Measurements from ENCODE around the gene CRADD.

The CRADD gene

GRCh38 chr12:93886533-93887511 is 209.6 kb downstream of the CRADD start:
- TF ChIP-seq GATA1 (IDR thresholded peaks at IDR 0.05; ENCODE audit: low read depth, low read length) (no peak), POLR2A (IDR thresholded peaks at IDR 0.05; ENCODE audit: low read length) (no peak)
- no peak for DNase-seq

- TF ChIP-seq GATA1 (IDR thresholded peaks at IDR 0.05; ENCODE audit: low read depth, low read length) (no peak), POLR2A (IDR thresholded peaks at IDR 0.05; ENCODE audit: low read length) (no peak)
- DNase-seq: no peak
Measured at GRCh38 chr12:93888964-93889363, 211.8 kb downstream of the CRADD start.

DNA sequence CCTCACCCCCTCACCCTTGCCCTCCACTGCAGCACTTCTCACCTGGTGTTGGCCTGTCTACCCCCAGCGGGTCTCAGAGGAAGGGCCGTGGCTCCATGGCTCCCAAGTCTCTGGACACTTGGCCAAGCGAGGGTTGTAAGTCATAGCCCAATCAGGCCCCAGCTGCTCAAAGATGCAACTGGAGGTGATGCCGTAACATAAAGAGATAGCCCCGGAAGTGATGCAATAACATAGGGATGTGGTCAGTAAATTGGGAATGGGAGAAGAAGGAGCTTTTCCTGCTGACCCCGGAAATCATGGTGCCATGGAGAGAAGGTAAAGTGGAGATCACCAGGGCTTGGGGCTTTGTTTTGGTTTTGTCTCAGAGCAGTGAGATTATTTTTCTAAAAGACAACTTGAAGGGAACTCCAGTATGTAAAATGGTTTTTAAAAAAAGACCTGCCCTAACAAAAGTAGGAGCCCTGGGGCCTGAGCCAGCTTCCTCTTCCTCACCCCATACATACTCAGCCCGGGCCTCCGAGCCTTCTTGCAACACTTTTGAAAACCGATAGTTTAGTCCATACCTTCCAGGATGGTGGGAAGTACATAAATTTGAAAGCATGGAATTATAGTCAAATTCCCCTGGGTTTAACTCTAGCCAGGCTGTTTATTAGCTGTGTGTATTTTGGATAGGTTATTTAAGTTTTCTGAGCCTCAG is 212.5 kb downstream of the CRADD start:
- TF ChIP-seq GATA1 (IDR thresholded peaks at IDR 0.05; ENCODE audit: low read depth, low read length) (no peak), POLR2A (IDR thresholded peaks at IDR 0.05; ENCODE audit: low read length) (no peak)
- DNase-seq: no peak

- no peak for DNase-seq
- TF ChIP-seq POLR2A (IDR thresholded peaks at IDR 0.05; ENCODE audit: low read length): no peak
- TF ChIP-seq GATA1 (IDR thresholded peaks at IDR 0.05; ENCODE audit: low read depth, low read length): no peak
Measured at GRCh38 chr12:93892423-93893268, 215.5 kb downstream of the CRADD start.

GRCh38 chr12:93894391-93895088 is 217.4 kb downstream of the CRADD start:
- no peak for DNase-seq

DNA sequence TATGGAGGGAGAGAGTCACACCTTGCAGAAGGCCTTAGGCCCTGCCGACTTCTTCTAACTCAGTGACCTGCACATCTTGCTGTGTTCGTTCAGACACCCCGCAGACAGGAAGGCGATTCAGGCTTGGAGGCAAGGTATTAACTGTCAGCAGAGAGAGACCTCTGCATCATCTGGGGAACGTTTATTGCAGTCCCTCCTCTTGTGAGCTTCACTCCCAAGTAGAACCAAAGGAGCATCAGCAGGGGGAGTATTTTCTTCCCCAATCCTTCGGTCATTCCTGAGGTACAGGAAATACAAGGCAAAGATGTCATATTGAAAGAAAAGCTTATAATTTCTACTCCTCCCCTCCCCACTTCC is 217.9 kb downstream of the CRADD start:
- no peak for TF ChIP-seq GATA1 (IDR thresholded peaks at IDR 0.05; ENCODE audit: low read depth, low read length)
- no peak for TF ChIP-seq POLR2A (IDR thresholded peaks at IDR 0.05; ENCODE audit: low read length)
- no peak for DNase-seq

More at GRCh38 chr12:93894391-93895088, 217.4 kb downstream of the CRADD start:
- TF ChIP-seq POLR2A (IDR thresholded peaks at IDR 0.05; ENCODE audit: low read length) (no peak), GATA1 (IDR thresholded peaks at IDR 0.05; ENCODE audit: low read depth, low read length) (no peak)

GRCh38 chr12:93896427-93896826 is 219.3 kb downstream of the CRADD start:
- TF ChIP-seq GATA1 (IDR thresholded peaks at IDR 0.05; ENCODE audit: low read depth, low read length): no peak
- TF ChIP-seq POLR2A (IDR thresholded peaks at IDR 0.05; ENCODE audit: low read length): no peak
- peak in 1 of 2 experiments; percentile 6 for DNase-seq

- no peak for DNase-seq
- TF ChIP-seq GATA1 (IDR thresholded peaks at IDR 0.05; ENCODE audit: low read depth, low read length): no peak
- TF ChIP-seq POLR2A (IDR thresholded peaks at IDR 0.05; ENCODE audit: low read length): no peak
Measured at GRCh38 chr12:93896952-93897351, 219.8 kb downstream of the CRADD start.

DNA sequence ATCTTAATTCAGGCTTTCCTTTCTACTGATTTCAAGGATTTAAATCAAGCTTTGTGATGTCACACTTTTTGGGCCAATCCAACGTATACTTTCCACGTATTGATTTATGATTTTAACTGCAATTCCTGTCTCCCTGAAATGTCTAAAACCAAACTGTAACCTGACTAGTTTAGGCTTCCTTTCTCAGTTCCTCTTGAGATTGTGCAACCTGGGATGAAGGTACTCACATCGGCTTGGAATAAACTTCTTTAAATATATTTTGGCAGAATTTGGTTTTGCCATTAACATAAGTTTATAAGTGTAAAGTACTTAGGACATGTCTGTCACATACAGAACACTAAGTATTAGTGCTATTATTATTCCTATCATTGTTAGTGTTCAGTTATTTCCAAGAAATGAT is 224.6 kb downstream of the CRADD start:
- TF ChIP-seq GATA1 (IDR thresholded peaks at IDR 0.05; ENCODE audit: low read depth, low read length): no peak
- no peak for TF ChIP-seq POLR2A (IDR thresholded peaks at IDR 0.05; ENCODE audit: low read length)
- no peak for DNase-seq

GRCh38 chr12:93902192-93902591 is 225.0 kb downstream of the CRADD start:
- TF ChIP-seq POLR2A (IDR thresholded peaks at IDR 0.05; ENCODE audit: low read length) (no peak), GATA1 (IDR thresholded peaks at IDR 0.05; ENCODE audit: low read depth, low read length) (no peak)
- DNase-seq: no peak

DNA sequence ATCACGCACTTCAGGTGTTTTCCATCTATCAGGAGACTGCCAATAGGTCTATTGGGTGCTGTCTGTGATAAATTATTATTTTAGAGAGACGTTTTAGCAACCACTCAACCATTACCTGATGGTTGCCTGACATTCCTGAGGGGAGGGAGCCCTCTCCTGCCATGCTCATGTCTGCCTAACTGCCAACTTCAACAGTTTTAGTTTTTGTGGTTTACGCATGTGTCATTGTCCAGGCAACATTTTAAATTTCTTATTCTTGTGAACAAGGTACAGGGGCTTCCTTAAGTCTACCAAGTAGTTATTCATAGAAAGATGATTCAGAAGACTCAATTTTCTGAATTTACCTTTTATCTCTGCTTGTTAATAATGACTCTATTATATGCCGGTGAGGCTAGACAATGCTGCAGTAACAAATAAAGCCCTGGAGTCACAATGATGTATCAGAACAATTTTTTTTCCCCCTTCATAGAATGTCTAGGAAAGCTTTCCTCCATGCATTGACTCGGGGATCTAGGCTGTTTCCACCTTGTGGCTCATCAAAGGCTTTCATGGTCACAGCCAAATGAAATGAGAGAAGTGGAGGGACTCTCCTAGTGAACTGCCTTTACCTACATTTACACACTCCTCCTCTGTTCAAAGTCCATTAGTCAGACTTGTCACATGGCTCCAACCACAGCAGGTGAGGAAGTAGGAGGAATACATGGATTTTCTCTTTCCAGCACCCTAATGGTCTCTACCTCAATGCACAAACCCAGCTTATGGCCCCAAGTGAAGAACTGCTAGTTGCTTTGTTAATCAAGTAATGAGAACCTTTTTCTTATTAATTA is 225.8 kb downstream of the CRADD start:
- TF ChIP-seq POLR2A (IDR thresholded peaks at IDR 0.05; ENCODE audit: low read length) (no peak), GATA1 (IDR thresholded peaks at IDR 0.05; ENCODE audit: low read depth, low read length) (no peak)
- DNase-seq: no peak

GRCh38 chr12:93904124-93904523 is 226.9 kb downstream of the CRADD start:
- TF ChIP-seq POLR2A (IDR thresholded peaks at IDR 0.05; ENCODE audit: low read length): no peak
- TF ChIP-seq GATA1 (IDR thresholded peaks at IDR 0.05; ENCODE audit: low read depth, low read length): no peak
- no peak for DNase-seq
